Non-pigmented ciliary epithelial cell (primary cell): ENCODE data around the gene TENM4.

Source experiments
- DNase-seq: peaks from one replicate; pipeline ENCODE4 v3.0.0-alpha.2; 2010; ENCODE audit warnings: low read depth

The TENM4 gene

GRCh38 chr11:78972590-78972989 is 468.2 kb downstream of the TENM4 start:
- DNase-seq, result no peak

GRCh38 chr11:78972177-78972576 is 468.7 kb downstream of the TENM4 start:
- DNase-seq, result no peak

GRCh38 chr11:78967811-78968210 is 473.0 kb downstream of the TENM4 start:
- DNase-seq, result no peak

GRCh38 chr11:78965432-78965831 is 475.4 kb downstream of the TENM4 start:
- no peak for DNase-seq

- no peak for DNase-seq
These were observed 478.7 kb downstream of the TENM4 start for GRCh38 chr11:78961937-78962701.

- DNase-seq, result no peak
These were observed 479.6 kb downstream of the TENM4 start for GRCh38 chr11:78961247-78961646.

GRCh38 chr11:78958444-78958843 is 482.4 kb downstream of the TENM4 start:
- DNase-seq, result no peak

GRCh38 chr11:78957476-78958245 is 483.2 kb downstream of the TENM4 start:
- DNase-seq, result no peak

- DNase-seq, result no peak
These were observed 486.1 kb downstream of the TENM4 start for GRCh38 chr11:78954696-78955095.

GRCh38 chr11:78954261-78954660 is 486.6 kb downstream of the TENM4 start:
- no peak for DNase-seq

- no peak for DNase-seq
These were observed 487.9 kb downstream of the TENM4 start for GRCh38 chr11:78952890-78953289.

- no peak for DNase-seq
These were observed 488.7 kb downstream of the TENM4 start for GRCh38 chr11:78952175-78952574.

GRCh38 chr11:78949976-78950690 is 490.7 kb downstream of the TENM4 start:
- no peak for DNase-seq

GRCh38 chr11:78946945-78947902 is 493.6 kb downstream of the TENM4 start:
- DNase-seq, result no peak

- DNase-seq, result no peak
These were observed 497.0 kb downstream of the TENM4 start for GRCh38 chr11:78943841-78944240.

- no peak for DNase-seq
These were observed 497.7 kb downstream of the TENM4 start for GRCh38 chr11:78943154-78943553.

GRCh38 chr11:78941226-78941851 is 499.5 kb downstream of the TENM4 start:
- DNase-seq, result no peak

- DNase-seq, result no peak
These were observed 500.2 kb downstream of the TENM4 start for GRCh38 chr11:78940500-78941225.

GRCh38 chr11:78938971-78939370 is 501.9 kb downstream of the TENM4 start:
- DNase-seq, result no peak

GRCh38 chr11:78938036-78938435 is 502.8 kb downstream of the TENM4 start:
- DNase-seq, result no peak
